ENCODE measurements around the gene OGFR.

OGFR gene

DNA sequence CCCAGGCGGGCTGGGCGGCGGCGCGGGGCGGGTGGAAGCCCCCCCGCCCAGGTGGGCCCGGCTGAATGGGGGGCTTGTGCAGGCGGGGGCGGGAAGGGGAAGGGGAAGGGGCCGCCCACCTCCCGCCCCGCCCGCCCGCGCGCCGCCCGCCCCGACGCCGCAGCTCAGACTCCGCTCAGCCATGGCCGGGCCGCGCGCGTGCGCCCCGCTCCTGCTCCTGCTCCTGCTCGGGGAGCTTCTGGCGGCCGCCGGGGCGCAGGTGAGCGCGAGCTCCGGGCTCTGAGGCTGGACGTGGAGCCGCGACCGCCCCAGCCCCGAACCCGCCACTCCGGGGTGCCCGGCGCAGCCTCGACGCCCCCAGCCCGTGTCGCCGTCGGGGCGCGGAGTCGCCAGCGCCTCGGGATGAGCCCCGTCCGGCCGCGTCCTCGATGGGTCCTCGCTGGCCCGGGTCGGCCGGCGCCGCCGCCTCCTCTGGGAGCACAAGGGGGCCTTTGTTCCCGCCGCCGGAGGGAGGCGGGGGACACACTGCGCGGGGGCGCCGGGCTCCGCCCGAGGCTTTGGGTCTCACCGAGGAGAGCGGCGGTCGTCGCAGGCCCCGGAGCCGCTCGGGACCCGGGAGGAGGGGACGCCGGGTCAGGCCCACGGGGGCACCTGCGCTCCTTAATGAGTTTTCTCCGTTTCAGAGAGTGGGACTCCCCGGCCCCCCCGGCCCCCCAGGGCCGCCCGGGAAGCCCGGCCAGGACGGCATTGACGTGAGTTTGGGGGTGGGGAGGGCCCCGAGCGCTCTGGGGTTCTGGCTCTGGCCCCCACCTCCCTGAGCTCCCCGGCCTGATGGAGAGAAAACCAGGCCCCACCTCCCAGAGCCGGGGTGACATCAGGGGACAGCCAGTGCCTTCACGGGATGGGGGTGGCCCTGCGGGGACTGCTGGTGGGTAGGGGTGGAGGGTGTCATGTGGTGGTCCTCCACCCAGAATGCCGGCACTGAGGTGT is 12.5 kb downstream of the OGFR start, which contains the start of gene COL9A3:
Gene COL9A3, plus strand, starts transcription at position 167 of the 990 bp plus-strand sequence. Its CDS starts 15 bp downstream, at position 182.
- DNase-seq, result no peak

DNA sequence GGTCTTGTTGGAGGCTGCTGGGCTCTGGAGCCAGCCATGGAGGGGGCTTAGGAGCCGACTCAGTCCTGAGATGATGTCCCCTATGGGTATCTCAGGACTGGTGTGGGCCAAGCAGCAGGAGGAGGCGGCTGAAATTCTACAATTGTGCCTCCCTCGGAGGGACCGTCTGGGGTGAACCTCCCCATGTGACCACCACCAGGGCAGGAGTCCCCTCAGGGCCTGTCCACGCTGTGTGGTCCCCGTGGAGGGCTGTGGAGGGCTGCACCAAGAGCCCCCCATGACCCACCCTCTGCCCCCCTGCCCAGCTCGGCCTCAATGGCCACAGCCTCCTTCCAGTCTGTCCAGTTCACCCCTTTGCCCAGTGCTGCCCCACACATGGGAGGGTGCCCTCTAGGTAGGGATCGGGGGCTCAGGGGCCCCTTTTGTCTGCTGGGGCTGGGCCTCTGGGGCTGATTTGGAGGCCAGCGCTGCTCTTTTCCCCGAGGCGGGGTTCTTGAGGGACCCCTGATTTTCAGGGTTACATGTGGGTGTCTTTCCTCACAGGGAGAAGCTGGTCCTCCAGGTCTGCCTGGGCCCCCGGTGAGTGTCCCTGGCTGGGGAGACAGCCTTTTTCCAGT is 13.4 kb downstream of the OGFR start:
- DNase-seq, result no peak

DNA sequence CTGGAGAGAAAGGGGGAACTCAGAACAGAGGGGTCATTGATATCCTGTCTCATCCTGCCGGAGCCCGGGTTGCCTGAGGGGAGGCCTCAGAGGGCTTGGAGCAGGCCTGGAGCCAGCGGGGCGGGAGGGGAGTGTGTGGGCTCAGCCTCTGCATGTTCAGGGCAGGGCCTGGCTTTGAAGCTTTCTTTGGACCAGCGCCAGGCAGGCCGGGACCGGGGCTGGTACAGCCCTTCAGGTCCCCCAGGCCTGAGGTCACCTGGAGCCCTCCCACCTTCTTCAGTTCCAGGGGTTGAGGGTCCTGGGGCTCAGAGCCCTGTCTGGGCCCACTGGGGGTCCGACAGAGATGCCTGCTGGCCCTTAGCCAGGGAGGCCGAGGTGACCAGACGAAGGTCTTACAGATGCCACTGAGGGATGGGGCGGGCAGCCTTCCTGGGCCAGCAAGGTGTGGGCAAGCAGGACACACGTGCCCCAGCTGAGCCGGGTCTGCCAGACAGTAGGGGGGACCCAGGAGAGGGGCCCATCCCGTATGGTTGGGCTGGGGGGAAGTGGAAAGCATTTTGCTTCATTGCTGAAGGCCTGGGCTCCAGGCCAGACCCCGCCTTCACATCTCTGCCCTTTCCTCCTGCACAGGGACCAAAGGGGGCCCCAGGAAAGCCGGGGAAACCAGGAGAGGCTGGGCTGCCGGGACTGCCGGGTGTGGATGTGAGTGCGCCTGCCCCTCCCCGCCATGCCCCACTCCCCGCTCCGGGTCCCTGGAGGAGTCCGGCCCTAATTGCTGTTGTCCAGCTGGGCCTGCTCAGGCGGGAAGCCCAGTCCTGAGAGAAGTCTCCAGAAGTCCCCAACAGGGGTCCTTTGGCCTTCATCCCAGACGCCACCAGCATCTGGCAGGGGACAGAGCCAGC is 14.2 kb downstream of the OGFR start:
- DNase-seq, result peak; percentile 88

DNA sequence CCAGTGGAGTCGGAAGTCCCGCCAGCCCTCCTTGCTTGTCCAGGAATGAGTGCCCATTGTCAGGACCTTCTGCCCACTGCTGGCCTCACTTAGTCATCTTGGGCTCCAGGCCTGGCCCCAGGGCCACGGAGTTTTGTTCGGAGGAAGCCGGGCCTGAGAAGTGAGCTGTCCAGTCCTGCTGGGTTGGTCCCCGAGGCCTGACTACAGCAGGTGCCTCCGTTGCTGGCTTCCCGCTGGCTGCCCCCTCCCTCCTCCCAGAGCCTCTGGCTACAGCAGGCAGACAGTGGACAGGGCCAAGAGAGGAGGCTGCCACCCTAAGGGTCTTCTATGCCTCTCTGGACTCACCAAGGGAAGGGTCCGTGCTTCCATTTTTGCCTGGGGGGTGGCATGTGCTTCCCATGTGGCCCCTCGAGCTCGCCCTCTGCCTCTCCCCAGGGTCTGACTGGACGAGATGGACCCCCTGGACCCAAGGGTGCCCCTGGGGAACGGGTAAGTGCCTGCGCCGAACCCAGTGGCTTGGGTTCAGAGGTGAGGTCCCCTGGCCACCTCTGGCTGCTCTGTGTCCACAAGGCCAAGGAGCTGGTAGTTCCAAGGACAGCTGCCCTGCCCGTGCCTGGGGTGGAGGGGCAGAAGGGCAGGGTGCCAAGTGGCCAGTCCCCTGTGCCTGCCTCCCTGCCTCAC is 15.0 kb downstream of the OGFR start:
- no peak for DNase-seq

DNA sequence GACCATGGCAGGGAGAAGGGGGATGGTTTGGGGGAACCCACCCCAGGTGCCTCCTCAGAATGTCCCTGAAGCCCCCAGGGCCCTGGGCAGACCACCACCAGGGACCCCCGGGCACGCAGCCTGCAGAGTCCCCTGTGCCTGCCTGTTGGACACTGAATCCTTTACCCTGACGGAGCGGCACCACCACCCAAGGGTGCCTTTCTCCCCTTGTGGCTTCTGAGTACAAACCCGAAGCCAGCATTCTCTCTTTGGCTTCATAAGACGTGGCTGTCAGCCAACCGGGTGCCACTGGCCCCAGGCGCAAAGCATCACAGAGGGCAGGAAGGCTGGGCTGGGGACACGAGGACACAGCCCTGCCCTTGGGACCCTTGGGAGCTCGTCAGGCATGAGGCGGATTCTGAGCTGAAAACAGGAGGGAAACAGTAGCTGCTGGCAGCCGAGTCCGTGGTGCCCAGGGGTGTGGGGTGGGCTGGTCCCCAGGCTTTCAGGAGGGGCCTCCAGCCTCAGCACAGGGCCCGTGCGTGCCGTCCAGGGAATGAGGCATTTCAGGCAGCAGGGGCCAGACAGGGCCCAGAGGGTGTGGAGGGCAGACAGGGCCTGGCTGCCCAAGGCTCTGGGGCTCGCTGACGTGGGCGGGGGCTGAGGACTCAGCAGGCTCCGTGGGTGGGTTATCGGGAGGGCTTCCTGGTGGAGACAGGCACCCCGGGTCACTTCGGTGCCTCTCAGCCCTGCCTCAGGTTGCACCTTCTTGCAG is 15.8 kb downstream of the OGFR start:
- DNase-seq, result no peak

DNA sequence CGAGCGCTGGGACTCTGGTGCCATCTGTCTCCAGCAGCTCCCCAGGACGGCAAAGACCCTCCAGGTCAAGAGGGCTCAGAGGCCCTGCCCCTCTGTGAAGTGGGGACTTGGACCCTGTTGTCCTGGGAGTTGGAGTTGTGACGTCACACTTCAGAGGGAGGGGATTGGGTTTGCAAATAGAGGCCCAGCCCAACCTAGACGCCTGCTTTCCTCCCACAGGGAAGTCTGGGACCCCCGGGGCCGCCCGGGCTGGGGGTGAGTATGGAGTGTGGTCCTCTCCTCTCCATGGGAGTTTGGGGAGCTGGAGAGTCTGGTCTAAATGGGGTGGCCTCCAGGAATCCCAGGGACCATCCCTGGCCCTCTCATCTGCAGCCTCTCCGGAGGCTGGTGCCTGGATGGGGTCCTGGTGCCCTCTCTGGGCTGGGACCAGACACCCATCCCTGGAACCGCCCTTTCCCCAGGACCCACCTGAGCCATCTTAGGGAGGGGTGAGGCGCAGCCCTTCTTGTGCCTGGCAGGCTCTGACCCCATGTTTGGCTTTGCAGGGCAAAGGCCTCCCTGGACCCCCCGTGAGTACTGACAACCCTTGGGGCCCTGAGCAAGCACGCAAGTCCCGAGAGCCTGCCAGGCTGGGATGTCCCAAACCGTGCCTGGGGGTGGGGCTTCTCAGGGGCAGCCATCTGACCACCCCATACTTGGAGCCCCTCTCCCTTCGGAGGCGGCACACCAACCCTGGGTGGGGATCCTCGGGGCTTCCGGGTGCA is 16.5 kb downstream of the OGFR start:
- DNase-seq, result no peak

DNA sequence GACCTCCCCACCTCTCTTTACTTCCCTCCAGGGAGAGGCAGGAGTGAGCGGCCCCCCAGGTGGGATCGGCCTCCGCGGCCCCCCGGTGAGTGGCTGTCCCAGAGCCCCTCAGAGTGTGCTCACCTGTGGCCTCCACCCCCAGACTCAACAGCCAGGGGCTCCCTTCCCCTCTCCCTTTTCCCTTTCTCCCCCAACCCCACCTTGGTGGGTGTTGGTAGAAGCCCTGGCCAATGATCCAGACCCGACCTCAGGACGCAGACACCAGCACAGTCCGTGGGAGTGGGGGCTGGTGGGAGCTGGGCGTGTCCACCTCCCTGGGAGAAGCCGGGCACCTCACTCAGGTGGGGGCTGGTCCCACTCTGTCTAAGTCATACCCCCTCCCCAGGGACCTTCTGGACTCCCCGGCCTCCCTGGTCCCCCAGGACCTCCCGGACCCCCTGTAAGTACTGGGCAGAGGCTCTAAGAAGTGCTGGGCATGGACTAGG is 17.1 kb downstream of the OGFR start:
- no peak for DNase-seq

DNA sequence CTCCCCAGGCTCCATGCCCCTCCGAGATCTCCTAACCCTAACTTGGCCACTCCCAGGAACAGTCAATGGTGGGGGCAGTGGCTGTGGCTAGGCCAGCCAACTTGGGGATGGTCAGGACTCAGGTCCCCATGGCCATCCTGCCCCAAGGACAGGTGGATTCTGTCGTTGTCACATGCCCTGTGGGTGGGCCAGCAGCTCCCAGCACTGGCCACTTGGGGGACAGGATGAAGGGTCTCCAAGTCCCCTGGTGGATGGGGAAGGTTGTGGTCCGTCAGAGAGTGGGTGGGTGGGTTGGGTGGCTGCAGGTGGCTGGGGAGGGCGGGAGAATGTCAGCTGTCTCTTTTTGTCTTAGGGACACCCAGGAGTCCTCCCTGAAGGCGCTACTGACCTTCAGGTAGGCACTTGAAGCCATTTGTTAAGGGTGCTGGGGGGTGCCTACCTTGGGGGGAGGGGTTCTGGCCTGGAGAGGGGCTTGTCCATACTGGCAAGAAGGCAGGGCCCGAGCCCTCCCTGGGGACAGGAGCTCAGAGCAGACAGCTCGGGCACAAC is 17.7 kb downstream of the OGFR start:
- DNase-seq, result no peak

DNA sequence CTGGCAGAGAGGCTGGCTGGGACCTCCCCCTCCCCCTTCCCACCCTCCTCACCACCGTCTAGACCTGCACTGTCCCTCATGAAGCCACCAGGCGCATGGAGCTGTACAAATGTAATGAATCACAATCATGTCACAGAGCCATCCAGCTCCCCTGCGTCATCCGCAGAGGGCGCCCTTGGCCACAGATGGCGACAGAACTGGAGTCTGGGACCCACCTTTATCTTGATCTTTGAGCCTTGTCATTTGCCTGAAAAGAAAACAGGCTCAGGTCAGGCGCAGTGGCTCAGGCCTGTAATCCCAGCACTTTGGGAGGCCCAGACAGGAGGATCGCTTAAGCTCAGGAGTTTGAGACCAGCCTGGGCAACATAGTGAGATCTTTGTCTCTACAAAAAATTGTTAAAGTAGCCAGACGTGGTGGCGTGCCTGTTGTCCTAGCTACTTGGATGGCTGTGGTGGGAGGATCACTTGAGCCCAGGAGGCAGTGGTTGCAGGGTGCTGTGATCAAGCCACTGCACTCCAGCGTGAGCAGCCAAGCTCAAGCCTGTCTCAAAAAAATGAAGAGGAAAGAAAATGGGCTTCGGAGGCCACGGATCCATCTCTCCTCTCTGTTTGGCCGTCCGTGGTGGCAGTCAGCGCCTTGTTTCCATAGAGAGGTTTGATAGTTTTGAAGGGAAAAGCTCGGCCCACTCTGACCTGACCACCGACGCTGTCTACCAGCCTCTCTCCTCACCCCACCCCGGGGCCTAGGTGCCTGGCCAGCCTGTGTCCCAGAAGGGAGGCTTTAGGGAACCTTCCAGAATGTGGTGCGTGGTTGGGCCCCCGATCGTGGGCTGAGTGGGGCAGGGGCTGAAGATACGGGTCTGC is 18.4 kb downstream of the OGFR start:
- DNase-seq, result no peak

DNA sequence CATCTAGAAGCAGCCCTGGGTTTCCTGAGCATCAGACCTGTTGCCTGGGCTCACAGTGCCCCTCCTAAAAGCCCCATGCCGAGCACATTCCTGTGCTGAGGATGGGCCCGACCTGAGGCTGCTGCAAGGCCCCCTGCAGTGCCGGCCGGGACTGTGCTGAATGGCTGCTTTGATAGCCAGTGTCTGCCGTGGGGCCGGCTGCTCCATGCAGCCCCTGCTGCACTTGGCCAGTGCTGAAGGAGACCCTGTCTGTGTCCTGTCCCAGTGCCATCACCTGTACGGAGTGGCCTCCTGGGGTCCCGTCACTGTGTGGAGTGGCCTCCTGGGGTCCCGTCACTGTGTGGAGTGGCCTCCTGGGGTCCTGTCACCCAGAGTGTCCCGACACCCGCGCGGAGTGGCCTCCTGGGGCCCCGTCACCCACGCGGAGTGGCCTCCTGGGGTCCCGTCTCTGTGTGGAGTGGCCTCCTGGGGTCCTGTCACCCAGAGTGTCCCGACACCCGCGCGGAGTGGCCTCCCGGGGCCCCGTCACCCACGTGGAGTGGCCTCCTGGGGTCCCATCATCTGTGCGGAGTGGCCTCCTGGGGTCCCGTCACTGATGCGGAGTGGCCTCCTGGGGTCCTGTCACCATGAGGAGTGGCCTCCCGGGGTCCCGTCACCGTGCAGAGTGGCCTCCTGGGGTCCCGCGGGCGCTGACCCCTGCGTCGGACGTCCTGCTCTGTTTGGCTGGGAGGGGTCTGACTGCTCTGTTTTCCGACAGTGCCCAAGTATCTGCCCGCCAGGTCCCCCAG is 19.2 kb downstream of the OGFR start:
- peak; percentile 45 for DNase-seq

DNA sequence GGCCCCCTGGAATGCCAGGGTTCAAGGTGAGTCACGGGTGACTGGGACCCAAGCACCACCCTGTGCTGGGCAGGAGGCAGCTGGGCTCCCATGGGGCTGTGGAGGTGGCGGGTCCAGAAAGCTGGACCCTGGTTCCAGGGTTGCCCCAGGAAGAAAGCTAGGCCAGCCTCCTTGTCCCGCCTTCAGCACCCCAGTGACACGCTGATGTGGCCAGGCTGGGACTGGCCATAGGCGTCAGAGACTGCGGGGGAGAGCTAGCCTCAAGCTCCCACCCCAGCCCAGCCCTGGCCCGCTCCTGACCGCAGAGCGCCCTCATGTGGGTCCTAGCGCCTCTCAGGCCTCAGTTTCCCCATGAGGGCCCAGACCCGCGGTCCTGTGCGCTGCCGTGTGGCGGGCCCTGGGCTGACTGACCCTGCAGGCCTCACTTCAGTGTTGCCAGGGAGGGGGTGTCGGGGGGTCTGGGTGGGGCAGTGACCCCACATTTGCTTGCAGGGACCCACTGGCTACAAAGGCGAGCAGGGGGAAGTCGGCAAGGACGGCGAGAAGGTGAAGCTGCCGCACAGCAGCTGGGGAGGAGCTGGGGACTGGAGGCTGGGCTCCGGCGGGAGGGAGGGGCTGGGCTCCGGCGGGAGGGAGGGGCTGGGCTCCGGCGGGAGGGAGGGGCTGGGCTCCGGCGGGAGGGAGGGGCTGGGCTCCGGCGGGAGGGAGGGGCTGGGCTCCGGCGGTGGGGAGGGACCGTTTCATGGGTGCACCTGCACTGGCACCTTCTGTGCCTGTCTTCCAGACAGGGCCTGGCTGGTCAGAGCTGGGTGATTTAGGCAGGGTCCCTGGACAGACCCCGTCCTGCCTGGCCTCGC is 20.1 kb downstream of the OGFR start:
- DNase-seq, result peak; percentile 61

DNA sequence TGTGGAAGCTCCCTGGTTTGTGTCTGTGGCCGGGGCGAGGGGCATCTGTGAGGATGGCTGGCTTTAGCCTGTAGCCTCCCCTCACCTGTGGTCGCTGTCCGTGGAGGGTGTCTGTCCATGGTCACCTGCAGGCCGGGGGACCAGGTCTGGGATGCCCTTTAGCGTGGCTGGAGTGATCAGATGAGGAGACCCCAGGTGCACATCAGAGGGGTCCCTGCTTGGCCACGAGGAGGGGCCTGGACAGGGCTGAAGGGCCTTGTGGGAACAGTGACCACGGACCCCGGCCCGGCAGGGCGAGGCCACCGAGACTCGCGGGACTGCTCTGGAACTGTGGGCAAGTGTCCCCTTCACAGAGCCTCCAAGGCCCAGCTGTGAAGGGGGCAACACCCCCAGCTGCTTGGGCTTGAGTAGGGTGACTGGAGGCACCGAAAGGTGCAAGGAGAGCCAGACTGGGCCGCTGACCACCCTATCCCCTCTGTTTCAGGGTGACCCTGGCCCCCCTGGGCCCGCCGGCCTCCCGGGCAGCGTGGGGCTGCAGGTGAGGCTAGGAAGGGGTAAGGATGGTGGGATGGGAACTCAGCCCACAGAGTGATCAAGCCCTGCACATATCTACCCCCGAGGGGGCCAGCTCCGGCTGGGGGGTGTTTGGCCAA is 20.8 kb downstream of the OGFR start:
- DNase-seq, result peak; percentile 61

DNA sequence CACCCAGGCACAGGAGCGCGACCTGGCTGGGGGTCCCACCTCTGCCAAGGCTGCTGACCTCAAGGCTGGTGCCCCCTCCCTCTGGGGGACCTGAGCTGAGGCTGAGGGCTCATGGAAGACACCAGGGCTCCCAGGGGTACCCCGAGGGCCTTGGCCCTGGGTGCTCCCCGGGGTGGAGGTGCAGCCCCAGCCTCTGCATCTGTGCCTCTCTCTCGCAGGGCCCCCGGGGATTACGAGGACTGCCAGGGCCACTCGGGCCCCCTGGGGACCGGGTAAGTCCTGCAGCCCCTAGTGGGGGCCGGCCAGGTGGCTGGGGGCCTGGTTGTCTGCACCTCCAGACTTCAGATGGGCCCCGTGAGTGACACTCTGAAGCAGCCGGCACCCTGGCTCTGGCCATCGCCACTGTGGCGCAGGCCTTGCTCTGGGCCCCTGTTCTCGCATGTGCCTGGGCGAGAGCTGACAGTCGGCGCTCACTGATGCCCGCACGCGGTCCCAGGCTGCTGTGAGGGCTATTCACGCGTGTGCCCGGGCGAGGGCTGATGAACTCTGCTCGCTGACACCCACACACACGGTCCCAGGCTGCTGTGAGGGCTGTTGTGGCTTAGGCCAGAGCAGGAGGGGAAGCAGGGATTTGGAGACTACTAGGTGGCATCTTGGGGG is 21.5 kb downstream of the OGFR start:
- peak; percentile 53 for DNase-seq

DNA sequence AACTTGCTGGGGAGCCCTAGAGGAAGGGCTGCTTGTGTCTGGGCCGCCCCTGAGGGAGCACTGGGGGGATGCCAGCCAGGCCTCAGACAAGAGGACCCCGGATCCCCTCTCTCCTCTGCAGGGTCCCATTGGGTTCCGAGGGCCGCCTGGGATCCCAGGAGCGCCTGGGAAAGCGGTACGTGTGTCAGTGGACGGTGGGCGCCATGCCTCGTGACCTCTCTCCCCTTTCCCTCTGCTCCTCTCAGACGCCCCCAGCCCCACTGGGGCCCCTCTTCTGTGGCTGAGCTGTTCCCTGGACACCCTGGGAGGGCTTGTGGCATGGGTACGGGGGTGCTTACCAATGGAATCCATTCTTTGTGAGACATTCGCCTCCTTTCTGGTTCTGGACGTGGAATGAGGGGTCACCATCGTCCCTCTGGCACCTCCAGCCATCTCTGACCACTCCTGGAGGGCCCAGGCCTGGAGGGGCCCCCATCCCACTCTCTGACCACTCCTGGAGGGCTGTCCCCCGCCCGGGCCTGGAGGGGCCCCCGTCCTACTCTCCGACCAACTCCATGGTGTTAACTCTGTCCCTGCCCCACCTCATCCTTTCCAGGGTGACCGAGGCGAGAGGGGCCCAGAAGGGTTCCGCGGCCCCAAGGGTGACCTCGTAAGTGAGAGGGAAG is 22.1 kb downstream of the OGFR start:
- peak; percentile 26 for DNase-seq

DNA sequence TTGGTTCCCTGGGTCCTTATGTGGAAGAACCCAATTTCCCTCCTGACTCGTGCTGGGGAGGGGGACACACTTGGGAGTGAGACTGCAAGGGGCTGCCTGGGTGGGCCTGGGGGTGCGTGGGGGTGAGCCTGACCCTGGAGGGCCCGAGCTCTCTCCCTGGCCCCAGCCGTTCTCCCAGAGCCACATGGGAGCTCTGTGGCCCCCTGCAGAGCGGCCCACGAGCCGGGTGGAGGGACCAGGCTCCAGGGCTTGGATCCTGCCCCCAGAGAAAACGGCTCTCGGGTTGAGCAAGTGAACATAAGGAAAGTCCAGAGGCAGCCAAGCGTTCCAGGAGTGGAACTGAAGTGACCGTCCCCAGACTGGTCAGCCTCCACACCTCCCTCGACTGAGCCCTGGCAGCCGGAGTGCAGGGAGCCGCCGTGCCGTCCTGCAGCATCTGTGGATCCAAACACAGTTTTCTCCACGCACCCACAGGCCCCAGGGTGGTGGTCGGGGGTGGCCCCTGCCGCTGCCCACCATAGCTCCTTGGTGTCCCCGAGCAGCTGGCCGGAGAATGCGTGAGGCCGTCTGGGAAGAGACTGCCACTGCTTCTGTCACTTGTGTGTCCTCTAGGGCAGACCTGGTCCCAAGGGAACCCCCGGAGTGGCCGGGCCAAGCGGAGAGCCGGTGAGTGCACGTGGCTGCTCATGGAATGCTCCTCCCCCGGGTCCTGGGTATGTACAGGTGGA is 22.8 kb downstream of the OGFR start:
- peak; percentile 41 for DNase-seq

Data from left hindlimb (tissue), 1 donor.